ENCODE measurements around the gene CLDN3. TPM values are rescaled to one million over a fixed set of nuclear protein-coding genes. Genes with fewer than 3 reads are reported as not detected.

Gene CLDN3
- total RNA-seq, 1 donor from 2014 or later = 0.32 TPM

DNA sequence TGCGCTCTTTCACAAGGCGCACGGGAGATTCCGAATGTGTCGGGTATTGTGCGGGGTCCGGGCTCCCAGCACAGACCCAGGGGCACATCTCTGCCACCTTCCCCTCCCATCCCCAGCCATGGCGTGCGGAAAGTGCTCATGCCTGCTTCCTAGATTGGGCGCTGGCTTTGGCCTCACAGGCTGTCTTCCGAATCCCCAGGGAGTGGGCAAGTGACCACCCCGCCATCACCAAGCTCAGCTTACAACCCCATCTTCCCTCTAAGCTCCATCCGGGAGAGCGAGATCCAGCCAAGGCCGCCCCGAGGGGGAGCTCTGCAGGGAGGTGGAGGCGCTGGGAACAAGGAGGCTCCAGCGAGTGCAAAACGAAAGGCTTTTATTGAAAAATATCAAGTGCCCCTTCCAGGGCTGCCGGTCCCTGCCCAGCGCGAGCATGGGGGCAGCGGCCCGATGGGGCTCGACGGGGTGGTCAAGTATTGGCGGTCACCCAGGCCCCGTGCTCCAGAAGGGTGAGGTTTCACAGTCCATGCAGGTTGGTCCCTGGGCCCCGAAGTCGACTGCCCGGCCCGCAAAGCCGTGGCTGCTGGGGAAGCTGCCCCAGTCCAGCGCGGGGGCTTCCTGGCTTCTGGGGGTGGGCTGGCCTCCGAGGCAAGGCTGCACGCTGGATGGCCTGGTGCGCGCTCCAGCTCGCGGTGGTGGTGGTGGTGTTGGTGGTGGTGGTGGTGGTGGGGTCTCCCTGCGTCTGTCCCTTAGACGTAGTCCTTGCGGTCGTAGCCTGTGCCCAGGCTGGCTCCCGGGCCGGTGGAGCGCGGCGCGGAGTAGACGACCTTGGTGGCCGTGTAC, 1.2 kb downstream of the CLDN3 start:
- no peaks in the 10 kb centered on the region for H3K9me3 Mint-ChIP-seq (ENCODE audit: low read depth)
- H3K36me3 Mint-ChIP-seq (ENCODE audit: low read depth) = no peaks in the 10 kb centered on the region
- peaks cover 4% of the 10 kb centered on the region for H3K27me3 Mint-ChIP-seq (ENCODE audit: low read depth)
- TF ChIP-seq, protein P1, sequence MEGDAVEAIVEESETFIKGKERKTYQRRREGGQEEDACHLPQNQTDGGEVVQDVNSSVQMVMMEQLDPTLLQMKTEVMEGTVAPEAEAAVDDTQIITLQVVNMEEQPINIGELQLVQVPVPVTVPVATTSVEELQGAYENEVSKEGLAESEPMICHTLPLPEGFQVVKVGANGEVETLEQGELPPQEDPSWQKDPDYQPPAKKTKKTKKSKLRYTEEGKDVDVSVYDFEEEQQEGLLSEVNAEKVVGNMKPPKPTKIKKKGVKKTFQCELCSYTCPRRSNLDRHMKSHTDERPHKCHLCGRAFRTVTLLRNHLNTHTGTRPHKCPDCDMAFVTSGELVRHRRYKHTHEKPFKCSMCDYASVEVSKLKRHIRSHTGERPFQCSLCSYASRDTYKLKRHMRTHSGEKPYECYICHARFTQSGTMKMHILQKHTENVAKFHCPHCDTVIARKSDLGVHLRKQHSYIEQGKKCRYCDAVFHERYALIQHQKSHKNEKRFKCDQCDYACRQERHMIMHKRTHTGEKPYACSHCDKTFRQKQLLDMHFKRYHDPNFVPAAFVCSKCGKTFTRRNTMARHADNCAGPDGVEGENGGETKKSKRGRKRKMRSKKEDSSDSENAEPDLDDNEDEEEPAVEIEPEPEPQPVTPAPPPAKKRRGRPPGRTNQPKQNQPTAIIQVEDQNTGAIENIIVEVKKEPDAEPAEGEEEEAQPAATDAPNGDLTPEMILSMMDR (IDR thresholded peaks at IDR 0.05) = no peak
- H3K4me3 Mint-ChIP-seq (ENCODE audit: unreplicated experiment) = no peak overlapping the region
- no peak for DNase-seq (ENCODE audit: low spot score)
- no peaks in the 10 kb centered on the region for H3K4me1 Mint-ChIP-seq (ENCODE audit: low read depth)
- no peak overlapping the region for H3K27ac Mint-ChIP-seq (ENCODE audit: unreplicated experiment)

DNA sequence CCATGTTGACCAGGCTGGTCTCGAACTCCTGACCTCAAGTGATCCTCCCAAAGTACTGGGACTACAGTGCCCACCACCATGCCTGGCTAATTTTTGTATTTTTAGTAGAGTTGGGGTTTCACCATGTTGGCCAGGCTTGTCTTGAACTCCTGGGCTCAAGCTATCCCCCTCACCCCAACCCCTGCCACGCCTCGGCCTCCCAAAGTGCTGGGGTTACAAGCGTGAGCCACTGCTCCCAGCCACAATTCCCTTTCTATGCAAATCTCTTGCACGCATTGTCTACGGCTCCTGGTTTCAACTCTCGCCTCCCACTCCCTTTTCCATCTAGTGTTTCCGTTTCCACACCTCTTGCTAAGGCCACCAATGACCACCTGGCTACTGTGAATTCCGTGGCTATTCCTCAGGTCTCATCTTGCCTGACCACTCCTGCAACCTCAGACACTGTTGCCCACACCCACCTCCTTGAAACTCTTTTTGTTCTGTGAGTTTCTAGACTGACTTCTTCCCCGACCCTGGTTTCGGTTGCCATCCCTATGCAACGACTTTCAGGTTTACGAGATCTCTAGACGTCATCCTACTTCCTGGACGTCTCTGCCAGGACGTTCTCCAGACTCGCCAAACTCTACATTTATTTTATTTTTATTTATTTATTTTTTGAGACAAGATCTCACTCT, 3.4 kb downstream of the CLDN3 start:
- H3K36me3 Mint-ChIP-seq (ENCODE audit: low read depth) = no peaks in the 10 kb centered on the region

DNA sequence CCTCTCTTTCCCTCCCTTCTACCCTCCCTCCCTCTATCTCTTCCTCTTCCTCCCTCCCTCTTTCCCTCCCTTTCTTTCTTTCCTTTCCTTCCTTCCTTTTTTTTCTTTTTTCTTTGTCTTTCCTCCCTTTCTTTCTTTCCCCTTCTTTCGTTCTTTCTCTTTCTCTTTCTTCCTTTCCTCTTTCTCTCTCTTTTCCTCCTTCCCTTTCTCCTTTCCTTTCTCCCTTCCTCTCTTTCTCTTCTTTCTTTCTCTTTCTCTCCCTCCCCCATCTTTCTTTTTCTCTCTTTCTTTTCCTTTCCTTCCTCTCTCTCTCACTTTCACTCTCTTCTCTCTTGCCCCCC, 7.4 kb downstream of the CLDN3 start:
- no peak for DNase-seq (ENCODE audit: low spot score)
- Mint-ChIP-seq H3K4me1 (ENCODE audit: low read depth) (no peaks in the 10 kb centered on the region), H3K9me3 (ENCODE audit: low read depth) (no peaks in the 10 kb centered on the region), H3K36me3 (ENCODE audit: low read depth) (no peaks in the 10 kb centered on the region), H3K27ac (ENCODE audit: unreplicated experiment) (no peak overlapping the region), H3K4me3 (ENCODE audit: unreplicated experiment) (no peak overlapping the region), H3K27me3 (ENCODE audit: low read depth) (no peaks in the 10 kb centered on the region)
- TF ChIP-seq, protein P1 (IDR thresholded peaks at IDR 0.05) = no peak

More for the DNA sequence above, 3.4 kb downstream of the CLDN3 start:
- TF ChIP-seq, protein P1 (IDR thresholded peaks at IDR 0.05) = no peak
- H3K27me3 Mint-ChIP-seq (ENCODE audit: low read depth) = peaks cover 4% of the 10 kb centered on the region
- no peak overlapping the region for H3K27ac Mint-ChIP-seq (ENCODE audit: unreplicated experiment)
- H3K4me1 Mint-ChIP-seq (ENCODE audit: low read depth) = no peaks in the 10 kb centered on the region
- no peak overlapping the region for H3K4me3 Mint-ChIP-seq (ENCODE audit: unreplicated experiment)
- DNase-seq (ENCODE audit: low spot score) = peak; percentile 27
- H3K9me3 Mint-ChIP-seq (ENCODE audit: low read depth) = no peaks in the 10 kb centered on the region

DNA sequence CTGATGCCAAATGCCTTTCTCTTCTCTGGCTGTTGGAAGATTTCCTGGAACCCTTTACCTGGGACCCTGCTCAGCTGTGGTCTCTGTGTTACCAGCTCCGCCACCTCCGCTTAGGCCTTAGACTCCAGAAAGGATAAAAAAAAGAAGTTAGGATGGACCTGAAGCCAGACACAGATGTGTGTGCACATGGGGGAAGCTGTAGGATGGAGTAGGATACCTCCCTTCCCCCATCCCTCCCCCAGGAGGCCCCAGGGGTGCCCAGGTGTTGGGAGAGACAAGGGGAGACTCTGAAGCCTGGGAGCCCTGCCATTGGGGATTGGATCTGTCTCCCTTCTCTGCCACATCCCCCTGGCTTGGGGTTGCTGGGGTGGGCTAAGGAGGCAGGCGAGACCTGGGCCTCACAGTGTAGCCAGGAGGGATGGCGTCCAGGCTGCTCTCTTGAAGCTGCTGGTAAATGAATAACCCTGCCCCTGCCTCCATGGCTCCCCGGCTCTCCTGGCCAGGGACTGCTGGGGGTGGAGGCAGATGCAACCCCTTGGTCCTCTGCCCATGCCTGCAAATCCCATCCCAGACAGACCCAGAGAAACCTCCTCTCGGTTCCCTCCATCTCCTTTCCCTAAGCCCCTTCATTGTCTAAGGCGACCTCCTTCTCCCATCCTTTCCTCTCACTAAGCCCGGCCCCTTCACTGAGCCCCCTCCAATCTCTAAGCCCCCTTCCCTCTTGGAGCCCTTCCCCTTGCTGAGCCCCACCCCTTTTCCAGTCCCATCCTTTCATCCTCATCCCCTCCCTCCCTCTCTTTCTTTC, 8.0 kb downstream of the CLDN3 start:
- TF ChIP-seq, protein P1 (IDR thresholded peaks at IDR 0.05) = no peak
- no peaks in the 10 kb centered on the region for H3K9me3 Mint-ChIP-seq (ENCODE audit: low read depth)
- H3K27ac Mint-ChIP-seq (ENCODE audit: unreplicated experiment) = no peak overlapping the region
- no peaks in the 10 kb centered on the region for H3K27me3 Mint-ChIP-seq (ENCODE audit: low read depth)
- no peak overlapping the region for H3K4me3 Mint-ChIP-seq (ENCODE audit: unreplicated experiment)
- DNase-seq (ENCODE audit: low spot score) = no peak
- H3K36me3 Mint-ChIP-seq (ENCODE audit: low read depth) = no peaks in the 10 kb centered on the region
- no peaks in the 10 kb centered on the region for H3K4me1 Mint-ChIP-seq (ENCODE audit: low read depth)

DNA sequence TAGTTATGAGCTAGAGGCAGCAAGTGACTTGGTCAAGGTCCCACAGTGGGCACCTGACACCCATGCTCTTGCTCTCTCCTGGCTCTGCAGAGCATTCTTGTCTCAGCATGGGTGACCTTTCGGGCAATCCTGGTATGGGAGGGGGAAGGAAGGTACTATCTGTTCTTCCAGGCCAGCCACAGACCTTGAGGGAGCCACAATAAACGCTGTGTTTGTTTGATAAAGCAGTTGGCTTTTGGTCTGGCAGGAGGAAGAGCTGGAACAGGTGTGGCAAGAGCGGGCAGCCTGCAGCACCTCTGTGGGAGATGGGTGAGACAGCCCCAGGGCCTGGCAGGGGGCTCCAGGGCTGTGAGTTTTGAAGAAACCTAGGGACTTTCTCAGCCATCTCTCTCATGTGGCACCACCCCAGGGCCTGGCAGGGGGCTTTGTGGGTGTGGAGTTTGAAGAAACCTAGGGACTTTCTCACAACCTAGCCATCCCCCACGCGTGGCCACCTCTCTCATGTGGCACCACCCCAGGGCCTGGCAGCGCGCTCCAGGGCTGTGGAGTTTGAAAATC, 11.4 kb downstream of the CLDN3 start:
- DNase-seq (ENCODE audit: low spot score) = no peak
- Mint-ChIP-seq H3K27ac (ENCODE audit: unreplicated experiment) (no peak overlapping the region), H3K27me3 (ENCODE audit: low read depth) (no peaks in the 10 kb centered on the region), H3K4me3 (ENCODE audit: unreplicated experiment) (no peak overlapping the region), H3K36me3 (ENCODE audit: low read depth) (no peaks in the 10 kb centered on the region), H3K4me1 (ENCODE audit: low read depth) (no peaks in the 10 kb centered on the region), H3K9me3 (ENCODE audit: low read depth) (no peaks in the 10 kb centered on the region)
- TF ChIP-seq, protein P1 (IDR thresholded peaks at IDR 0.05) = no peak

Measured in chondrocyte (in vitro differentiated cells).